Kidney (tissue), 14 donors: ENCODE measurements around the gene HPX. TPM values are rescaled to one million over a fixed set of nuclear protein-coding genes. Genes with fewer than 3 reads are reported as not detected.
"Not testable (repeated sequence)": the region's sequence is repeated elsewhere in the genome, so short reads cannot be mapped to it uniquely, and the experiment has no call there.

Experiments
- DNase-seq, 5 donors: peaks; one replicate each; pipeline ENCODE4 v3.0.0-alpha.2; 2013 to 2020
- FAIRE-seq: peaks from 2 replicates; lab custom pipeline; 2012; peaks lifted over from hg19 to GRCh38; lab: Jason Lieb, UNC
- H3K27ac ChIP-seq, 2 donors: one replicate each; pipeline ENCODE4 v1.7.0; 2013; ENCODE audit warnings: low read depth in 2 of 2, low read length in 2 of 2, inconsistent platforms in 1 of 2
- H3K27me3 ChIP-seq: one replicate; pipeline ENCODE4 v1.7.1; 2013; ENCODE audit warnings: low read length, inconsistent platforms; ENCODE audit not compliant: control insufficient read depth, insufficient read depth
- H3K36me3 ChIP-seq, 3 donors: one replicate each; pipeline versions ENCODE4 v1.7.0 to v1.7.1; 2013; ENCODE audit warnings: low read length in 3 of 3, control low read depth in 1 of 3, inconsistent platforms in 1 of 3; ENCODE audit not compliant: insufficient read depth in 3 of 3, control insufficient read depth in 2 of 3
- H3K4me1 ChIP-seq, 3 donors: one replicate each; pipeline versions ENCODE4 v1.7.0 to v1.7.1; 2013; ENCODE audit warnings: low read length in 3 of 3, inconsistent platforms in 1 of 3, low read depth in 1 of 3; ENCODE audit not compliant: control insufficient read depth in 2 of 3, insufficient read depth in 2 of 3
- H3K4me3 ChIP-seq, 3 donors: one replicate each; pipeline versions ENCODE4 v1.7.0 to v1.8.1; 2013; ENCODE audit warnings: low read length in 3 of 3, control low read depth in 1 of 3, inconsistent platforms in 1 of 3
- H3K9ac ChIP-seq, 3 donors: one replicate each; pipeline versions ENCODE4 v1.7.0 to v1.7.1; 2013; ENCODE audit warnings: low read length in 3 of 3, control low read depth in 1 of 3, inconsistent platforms in 1 of 3
- H3K9me3 ChIP-seq, 3 donors: one replicate each; pipeline versions ENCODE4 v1.7.0 to v1.7.1; 2013; ENCODE audit warnings: low read length in 3 of 3, control low read depth in 1 of 3, inconsistent platforms in 1 of 3; ENCODE audit not compliant: control insufficient read depth in 2 of 3, insufficient read depth in 1 of 3
- CTCF ChIP-seq: IDR thresholded peaks from 3 replicates; pipeline ENCODE4 v1.5.1; 2012; ENCODE audit warnings: mild to moderate bottlenecking, moderate library complexity, borderline replicate concordance; ENCODE audit not compliant: insufficient read depth; ENCODE audit errors: extremely low read depth
- intact Hi-C: fragments of 100-400 bp; cut with DNase I; formaldehyde crosslinking; loops from one replicate; pipeline ENCODE4 v1.11.1; 2022
- polyA plus RNA-seq: library from polyadenylated mRNA; stranded (reverse); fragments of 350-450 nt; fragmentation: Illumina TruSeq; extraction: RNeasy Lipid Tissue Mini Kit (QIAGEN cat#74804); gene quantifications from one replicate; pipeline ENCODE4 v1.2.3, GENCODE V29; 2014; ENCODE audit warnings: low read depth, low replicate concordance; ENCODE audit not compliant: insufficient read depth
- total RNA-seq: library from RNA; stranded (reverse); fragmentation: NEBNext Ultra II Directional; extraction: Animal tissue kit (Norgen Biotek cat#: 25700); gene quantifications from one replicate; pipeline ENCODE4 v1.2.1, GENCODE V29; 2021
- donor health status: control.
- donor health status: control.
- donor health status: control.
- donor health status: control.
- donor health status: control.
- donor health status: DM: yes; HTN: yes; CAD: no.
- donor health status: Normal renal cell carcinoma (clear cell type).

Gene HPX
- total and polyA plus RNA-seq, 2 donors from 2014 or later = 0.88 to 1.3 TPM

- TF ChIP-seq CTCF = no peak
- Histone ChIP-seq H3K4me3 (no peak overlapping the region), H3K27me3 (no peaks in the 10 kb centered on the region), H3K9ac (no peak overlapping the region), H3K27ac (no peak overlapping the region), H3K4me1 (peaks cover 0 to 5% (median 4%) of the 10 kb centered on the region in 3 donors), H3K36me3 (peaks cover 1 to 2% (median 2%) of the 10 kb centered on the region in 3 donors), H3K9me3 (no peaks in the 10 kb centered on the region)
- no peak for FAIRE-seq
- peak in 1 of 5 donors; percentile 69 for DNase-seq
- intact Hi-C loops = no loop called here
Measured at GRCh38 chr11:6395470-6396060, 45.2 kb downstream of the HPX start.

DNA sequence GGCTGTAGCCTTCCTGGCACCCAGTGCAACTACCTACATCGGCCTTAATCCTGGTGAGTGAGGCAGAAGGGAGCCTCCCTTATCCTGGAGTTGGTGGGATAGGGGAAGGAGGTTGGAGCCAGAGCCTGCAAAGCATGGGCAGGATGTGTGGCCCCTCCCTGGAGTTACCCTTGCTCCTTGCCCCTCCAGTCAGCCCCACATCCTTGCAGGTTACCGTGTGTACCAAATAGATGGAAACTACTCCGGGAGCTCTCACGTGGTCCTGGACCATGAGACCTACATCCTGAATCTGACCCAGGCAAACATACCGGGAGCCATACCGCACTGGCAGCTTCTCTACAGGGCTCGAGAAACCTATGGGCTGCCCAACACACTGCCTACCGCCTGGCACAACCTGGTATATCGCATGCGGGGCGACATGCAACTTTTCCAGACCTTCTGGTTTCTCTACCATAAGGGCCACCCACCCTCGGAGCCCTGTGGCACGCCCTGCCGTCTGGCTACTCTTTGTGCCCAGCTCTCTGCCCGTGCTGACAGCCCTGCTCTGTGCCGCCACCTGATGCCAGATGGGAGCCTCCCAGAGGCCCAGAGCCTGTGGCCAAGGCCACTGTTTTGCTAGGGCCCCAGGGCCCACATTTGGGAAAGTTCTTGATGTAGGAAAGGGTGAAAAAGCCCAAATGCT, 46.7 kb downstream of the HPX start:
- Histone ChIP-seq H3K36me3 (peaks cover 0 to 2% (median 0%) of the 10 kb centered on the region in 3 donors), H3K27me3 (no peaks in the 10 kb centered on the region), H3K4me3 (no peak overlapping the region), H3K9ac (no peak overlapping the region), H3K4me1 (peaks cover 6 to 11% (median 8%) of the 10 kb centered on the region in 3 donors), H3K9me3 (no peaks in the 10 kb centered on the region), H3K27ac (no peak overlapping the region)
- TF ChIP-seq CTCF = no peak
- intact Hi-C loops = no loop called here
- DNase-seq = no peak
- no peak for FAIRE-seq

DNA sequence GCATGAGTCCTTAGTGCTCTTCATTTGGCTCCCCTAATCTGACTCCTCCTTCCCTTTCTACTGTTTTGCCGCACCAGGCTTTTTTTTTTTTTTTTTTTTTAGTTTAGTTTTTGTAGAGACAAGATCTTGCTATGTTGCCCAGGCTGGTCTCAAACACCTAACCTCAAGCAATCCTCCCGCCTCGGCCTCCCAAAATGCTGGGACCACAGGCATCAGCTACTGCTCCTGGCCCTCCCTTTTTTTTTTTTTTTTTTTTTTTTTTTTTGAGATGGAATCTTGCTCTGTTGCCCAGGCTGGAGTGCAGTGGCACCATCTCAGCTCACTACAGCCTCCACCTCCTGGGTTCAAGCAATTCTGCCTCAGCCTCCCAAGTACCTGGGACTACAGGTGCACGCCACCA, 48.5 kb downstream of the HPX start:
- H3K9me3 ChIP-seq, FAIRE-seq, H3K27ac ChIP-seq, DNase-seq, H3K4me3 ChIP-seq, H3K9ac ChIP-seq, intact Hi-C loops, H3K27me3 ChIP-seq, H3K36me3 ChIP-seq: not testable (repeated sequence)
- H3K4me1 ChIP-seq = peaks cover 6 to 11% (median 8%) of the 10 kb centered on the region in 3 donors

DNA sequence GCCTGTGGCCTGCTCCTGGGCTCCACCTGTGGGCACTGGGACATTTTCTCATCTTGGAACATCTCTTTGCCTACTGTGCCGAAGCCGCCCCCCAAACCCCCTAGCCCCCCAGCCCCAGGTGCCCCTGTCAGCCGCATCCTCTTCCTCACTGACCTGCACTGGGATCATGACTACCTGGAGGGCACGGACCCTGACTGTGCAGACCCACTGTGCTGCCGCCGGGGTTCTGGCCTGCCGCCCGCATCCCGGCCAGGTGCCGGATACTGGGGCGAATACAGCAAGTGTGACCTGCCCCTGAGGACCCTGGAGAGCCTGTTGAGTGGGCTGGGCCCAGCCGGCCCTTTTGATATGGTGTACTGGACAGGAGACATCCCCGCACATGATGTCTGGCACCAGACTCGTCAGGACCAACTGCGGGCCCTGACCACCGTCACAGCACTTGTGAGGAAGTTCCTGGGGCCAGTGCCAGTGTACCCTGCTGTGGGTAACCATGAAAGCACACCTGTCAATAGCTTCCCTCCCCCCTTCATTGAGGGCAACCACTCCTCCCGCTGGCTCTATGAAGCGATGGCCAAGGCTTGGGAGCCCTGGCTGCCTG, 49.2 kb downstream of the HPX start:
- no peak for FAIRE-seq
- no peak for DNase-seq
- Histone ChIP-seq H3K9ac (peak overlapping the region in 1 of 3 donors; percentile 95), H3K4me3 (peak overlapping the region in 2 of 3 donors; percentile 66 to 94), H3K9me3 (no peaks in the 10 kb centered on the region), H3K27me3 (no peaks in the 10 kb centered on the region), H3K27ac (no peak overlapping the region), H3K36me3 (no peaks in the 10 kb centered on the region), H3K4me1 (peaks cover 6 to 11% (median 8%) of the 10 kb centered on the region in 3 donors)
- intact Hi-C loops = no loop called here
- TF ChIP-seq CTCF = no peak
